Right lobe of liver (tissue), 4 donors: ENCODE data around the gene FMN1.

Experiments
- CTCF ChIP-seq, 4 donors: fragments of 200-600 bp in 3 of 4; fragments of 450-650 bp in 1 of 4; IDR thresholded peaks; one replicate each; pipeline versions ENCODE4 v1.5.1 to v1.8.0; 2016 to 2022; ENCODE audit warnings: antibody characterized with exemption in 4 of 4, mild to moderate bottlenecking in 2 of 4
- POLR2A ChIP-seq: fragments of 450-650 bp; IDR thresholded peaks from one replicate; pipeline ENCODE4 v1.6.1; 2017; ENCODE audit warnings: antibody characterized with exemption, mild to moderate bottlenecking
- donor health status: DM: no; HTN: no; CAD: no.
- donor health status: DM: no; HTN: no; CAD: no.
- donor health status: DM: no; HTN: yes; CAD: no.

GRCh38 chr15:33043636-33044035, 150.9 kb downstream of the FMN1 start:
- TF ChIP-seq POLR2A (no peak), CTCF (IDR thresholded peaks at IDR 0.05) (no peak)
